NCI-H1092 (cell line): ENCODE measurements around the gene MYLK.

Source experiments
- DNase-seq: peaks from one replicate; lab custom pipeline; 2025; lab: John Stamatoyannopoulos, UW

The MYLK gene

DNA sequence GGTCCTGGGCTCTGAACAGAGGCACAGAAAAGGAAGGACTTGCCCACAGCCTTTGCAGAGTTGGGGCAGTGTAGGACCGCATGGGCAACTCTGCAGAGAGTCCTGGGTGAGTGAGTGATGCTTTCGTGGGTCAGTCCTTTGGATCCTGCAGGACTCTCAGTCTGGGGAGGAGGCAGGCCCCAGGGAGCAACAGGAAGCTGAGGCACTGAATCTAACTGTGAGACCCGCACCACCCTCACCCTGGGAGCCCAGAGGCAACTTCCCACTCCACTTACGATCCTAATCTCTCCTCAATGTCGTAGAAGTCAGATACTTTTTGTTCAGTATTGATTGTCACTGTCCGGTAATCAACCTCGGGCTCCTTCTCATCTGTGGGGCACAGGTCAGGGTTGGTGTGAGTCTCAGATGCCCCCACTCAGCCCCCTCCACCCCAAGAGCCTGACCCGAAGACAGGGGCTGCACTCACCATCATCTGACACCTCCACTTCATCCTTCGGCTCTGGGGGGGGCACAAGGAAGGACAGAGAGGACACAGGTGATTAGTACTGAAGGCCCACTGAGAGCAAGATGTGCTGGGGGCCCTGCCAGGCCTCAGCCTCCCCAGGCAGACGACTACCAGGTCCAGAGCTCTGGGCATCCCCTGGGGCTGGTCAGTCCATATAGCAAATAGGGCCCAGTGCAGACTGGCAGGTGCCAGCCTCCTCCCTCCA lies 235.3 kb downstream of the MYLK start:
- no peak for DNase-seq

DNA sequence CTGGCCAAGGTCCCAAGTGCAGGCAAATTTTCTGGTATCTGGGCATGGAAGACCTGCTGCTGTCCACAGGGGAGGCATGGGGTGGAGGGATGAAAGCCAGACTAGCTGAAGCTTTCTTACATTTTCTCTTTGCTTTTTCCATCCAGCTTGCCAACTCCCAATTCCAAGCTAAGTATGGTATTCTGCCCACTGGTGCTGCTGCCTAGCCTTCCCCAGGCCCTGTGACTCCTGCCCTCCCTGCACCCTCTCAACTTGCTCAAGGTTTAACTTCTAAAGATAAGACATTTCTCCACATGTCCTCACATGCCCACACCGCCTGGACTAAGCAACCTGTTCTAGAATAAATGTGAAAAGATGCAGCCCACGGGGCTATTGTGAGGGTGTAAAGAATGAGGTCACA lies 239.8 kb downstream of the MYLK start:
- no peak for DNase-seq

DNA sequence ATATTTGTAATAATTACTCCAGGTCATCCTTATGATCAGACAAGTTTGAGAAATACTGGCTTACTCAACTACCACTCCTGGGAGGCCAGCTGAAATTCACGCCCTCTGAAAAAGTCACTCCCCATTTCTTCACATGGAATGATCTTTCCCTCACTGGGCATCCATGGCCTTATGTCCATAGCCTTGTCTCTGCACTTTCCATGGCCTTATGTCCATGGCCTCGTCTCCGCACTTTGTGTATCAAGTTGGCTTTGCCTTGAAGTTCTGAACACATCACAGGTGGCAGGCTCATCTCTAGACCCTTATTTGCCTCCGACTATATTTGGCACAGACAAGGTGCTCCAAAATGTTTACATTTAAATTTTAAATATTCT lies 241.2 kb downstream of the MYLK start:
- no peak for DNase-seq

DNA sequence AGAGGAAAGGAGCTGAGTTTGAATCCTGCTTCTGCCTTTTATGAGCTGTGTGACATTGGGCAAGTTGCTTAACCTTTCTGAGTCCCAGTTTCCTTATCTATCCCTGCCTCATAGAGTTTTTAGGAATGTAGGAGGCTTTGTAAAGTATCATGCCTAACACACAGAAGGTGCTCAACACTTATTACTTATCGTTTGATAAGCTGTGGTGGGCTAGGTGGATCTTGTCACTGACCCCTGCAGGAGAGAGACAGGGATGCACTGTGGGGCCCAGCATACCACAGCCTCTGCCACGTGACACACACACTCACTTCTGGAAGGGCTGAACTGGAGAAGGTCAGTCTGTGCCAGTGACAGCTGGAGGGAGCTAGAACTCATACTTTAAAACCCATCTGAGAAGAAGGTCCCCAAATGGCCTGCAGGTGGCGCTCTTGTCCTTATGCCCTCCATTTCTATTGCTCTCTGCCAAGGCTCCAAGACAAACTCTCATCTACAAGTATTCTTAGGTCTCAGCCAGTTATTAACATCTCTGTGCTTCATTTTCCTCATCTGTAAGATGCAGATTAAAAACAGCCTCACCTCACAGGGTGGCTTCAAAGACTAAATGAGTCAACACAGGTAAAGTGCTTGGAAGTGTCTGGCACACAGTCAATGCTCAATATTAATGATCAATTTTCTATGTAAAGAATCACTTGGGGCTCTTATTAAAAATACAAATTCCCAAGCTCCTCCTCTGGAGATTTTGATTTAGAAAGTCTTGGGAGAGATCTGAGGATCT lies 241.8 kb downstream of the MYLK start:
- DNase-seq, result peak; percentile 36

DNA sequence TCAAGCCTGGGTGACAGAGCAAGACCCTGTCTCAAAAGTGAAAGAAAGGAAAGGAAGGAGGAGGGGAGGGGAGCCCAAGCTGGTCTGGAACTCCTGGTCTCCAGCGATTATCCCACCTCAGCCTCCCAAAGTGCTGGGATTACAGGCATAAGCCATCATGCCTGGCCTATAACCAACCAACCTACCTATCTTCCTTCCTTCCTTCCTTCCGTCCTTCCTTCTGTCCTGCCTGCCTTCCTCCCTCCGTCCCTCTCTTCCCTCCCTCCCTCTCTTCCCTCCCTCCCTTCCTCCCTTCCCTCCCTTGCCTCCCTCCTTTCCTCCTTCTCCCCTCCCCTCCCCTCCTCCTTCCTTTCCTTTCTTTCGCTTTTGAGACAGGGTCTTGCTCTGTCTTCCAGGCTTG lies 242.6 kb downstream of the MYLK start:
- no peak for DNase-seq

DNA sequence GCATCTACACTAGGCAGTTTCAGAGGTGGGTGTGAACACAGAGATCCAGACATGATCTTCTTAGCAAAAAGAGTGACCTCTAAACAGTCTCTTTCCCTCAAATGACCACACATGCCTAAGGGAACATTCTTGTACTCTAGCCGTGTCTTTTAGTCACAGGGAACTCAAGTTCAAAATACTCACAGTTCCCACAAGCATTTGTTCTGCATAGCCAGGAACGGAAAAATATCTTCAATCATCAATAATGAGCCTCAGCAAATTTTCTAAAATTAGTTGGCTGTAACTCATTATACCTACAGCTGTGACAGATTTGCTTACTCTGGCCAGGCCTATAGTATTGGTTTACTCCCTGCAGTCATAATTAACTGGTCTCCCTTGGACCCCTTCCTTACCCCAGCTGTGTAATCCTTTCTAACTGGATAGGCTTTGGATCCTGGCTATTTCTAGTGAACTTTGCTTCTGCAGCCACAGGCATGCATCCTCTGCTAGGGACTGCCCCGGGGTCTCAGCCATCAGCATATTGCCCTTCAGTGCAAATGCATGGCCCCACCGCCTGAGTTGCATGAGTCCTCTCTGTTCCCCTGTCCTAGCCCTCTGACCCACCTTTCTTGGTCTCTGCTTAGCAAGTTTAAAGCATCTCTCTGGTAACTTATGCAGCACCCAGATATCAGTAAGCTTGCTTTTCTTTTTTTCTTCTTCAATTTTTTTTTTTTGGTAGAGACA lies 243.2 kb downstream of the MYLK start:
- DNase-seq, result no peak

DNA sequence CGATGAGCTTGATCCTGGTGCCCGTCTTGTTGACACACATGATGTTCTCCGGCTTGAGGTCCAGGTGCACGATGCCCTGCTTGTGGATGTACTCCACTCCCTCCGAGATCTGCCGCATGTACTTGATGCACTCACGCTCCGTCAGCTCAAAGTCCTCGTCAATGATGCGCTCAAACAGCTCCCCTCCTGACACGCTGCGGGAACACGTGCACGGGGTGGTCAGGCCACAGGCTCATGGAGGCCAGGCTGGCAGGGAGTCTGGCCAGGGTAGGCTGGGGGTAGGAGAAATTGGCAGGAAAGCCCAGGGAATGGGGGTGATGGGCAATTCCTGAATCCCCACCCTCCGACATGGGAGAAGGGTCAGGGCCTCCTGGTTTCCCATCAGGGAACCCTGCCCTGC lies 243.8 kb downstream of the MYLK start:
- DNase-seq, result no peak

DNA sequence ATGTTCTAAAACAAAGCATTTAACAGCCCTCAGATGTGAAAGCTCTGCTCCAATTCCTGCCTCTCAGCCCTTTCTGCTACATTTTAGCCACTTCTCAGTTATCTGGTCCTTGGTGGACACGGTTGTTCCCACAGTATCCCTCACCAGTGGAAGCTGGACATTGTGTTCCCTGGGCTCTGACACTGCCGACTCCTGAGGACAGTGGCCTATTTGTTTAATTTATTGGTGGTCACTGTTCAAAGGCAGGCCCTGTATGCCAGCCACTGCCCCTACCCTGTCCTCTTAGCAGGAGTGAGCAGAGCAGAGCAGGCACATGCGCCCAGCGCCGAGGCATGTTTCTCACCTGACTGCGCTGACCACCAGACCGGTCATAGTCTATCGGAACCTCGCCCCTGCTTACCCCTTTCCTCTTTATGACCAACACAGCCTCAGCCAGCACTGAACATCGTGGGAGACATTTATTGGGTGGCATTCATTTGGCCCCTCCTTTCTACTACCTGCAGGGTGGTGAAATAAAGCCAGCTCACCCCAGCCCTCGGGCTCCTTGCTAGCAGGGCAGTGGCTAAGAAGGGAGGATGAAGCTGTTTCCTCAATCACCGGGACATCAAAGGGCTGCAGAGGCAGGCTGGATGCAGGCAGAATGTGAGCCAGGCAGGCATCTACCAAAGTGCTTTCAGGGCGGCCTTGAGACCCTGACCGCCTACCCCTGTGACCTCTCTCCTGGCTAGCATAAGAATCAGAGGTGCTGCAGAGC lies 245.0 kb downstream of the MYLK start:
- DNase-seq, result no peak

DNA sequence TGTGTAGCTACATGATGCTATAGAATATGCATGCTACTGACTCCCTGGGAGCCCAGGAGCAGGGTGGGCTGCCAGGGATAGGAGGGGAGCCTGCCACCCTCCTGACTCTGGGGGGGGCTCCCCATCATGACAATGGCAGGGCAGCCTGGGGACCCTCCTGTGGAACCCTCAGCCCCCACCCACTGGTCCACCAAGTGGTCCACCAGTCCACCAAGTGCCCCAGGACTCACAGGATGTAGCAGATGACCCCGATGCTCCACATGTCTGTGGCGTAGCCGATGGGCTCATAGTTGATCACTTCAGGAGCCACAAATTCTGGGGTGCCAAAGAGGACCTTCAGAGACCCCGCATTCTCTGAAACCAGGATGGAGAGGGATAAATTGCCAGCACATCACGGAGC lies 246.3 kb downstream of the MYLK start:
- no peak for DNase-seq

DNA sequence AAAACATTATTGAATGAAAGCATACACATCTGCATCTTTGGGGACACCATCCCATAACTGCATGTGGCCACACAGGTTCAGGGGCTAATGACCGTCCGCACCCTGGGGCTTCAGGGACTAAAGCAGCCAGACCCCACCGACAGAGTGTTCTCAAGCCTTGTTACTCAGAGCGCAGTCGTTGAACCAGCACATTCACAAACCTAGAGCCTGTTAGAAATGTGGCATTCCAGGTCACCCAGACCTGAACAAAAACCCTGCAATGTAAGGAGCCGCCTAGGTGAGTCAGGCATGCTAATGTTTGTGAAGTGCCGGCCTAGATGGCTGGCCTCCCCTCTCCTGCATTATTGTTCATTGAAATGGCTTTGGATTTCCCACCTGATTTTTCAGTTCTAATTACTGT lies 247.0 kb downstream of the MYLK start:
- DNase-seq, result no peak

DNA sequence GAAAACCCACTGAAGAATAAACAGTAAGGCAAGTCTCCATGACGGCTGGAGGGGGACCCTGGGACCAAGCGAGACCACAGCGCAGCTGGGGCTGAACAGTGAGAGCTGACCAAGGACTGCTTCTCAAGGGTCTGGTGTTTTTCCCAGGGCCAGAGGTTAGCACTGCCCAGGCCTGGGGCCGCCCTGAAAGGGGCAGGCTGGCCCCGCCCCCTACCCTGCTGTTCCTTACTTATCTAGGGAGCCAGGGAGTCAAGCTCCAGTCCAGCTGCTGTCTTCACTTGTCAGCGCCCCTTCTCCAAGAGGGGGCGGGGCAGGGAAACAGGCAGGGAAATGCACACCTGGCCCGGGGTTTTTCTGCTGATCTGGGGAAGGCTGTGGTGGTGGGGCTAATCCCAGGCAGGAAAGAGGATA lies 247.7 kb downstream of the MYLK start:
- no peak for DNase-seq

DNA sequence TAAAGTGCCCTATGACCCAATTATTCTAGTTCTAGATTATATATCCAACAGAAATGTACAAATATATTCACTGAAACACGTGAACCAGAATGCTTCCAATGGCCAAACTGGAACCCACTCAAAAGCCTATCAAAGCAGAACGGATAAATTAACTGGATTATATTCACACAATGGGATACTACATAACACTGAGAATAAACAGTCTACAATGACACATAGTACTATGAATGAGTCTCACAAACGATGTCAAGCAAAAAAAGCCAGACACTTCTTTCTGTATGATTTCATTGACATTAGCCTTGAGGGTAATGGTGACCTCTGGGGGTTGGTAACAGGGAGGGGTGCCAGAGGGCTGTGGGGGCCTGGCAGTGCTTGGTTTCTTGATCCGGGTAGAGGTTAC lies 248.4 kb downstream of the MYLK start:
- DNase-seq, result peak; percentile 15

DNA sequence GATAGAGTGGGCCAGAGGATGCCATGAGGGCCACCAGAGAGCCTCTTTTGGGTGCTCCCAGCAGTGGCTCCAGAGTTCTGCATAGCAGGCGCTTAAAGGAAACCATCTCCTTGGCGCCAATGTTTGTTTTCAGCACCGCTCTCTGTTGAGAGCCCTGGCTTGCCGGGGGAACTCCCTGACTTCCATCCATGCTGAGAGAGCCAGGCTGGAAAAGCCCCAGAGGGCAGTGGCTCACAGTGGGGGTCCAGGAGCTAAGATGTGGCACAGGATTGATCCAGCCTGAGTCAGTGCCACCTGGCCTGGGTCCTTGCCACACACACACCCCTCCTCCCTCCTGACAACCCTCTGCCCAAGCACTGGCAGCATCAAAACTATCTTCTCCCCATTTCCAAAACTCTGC lies 248.9 kb downstream of the MYLK start:
- peak; percentile 87 for DNase-seq

DNA sequence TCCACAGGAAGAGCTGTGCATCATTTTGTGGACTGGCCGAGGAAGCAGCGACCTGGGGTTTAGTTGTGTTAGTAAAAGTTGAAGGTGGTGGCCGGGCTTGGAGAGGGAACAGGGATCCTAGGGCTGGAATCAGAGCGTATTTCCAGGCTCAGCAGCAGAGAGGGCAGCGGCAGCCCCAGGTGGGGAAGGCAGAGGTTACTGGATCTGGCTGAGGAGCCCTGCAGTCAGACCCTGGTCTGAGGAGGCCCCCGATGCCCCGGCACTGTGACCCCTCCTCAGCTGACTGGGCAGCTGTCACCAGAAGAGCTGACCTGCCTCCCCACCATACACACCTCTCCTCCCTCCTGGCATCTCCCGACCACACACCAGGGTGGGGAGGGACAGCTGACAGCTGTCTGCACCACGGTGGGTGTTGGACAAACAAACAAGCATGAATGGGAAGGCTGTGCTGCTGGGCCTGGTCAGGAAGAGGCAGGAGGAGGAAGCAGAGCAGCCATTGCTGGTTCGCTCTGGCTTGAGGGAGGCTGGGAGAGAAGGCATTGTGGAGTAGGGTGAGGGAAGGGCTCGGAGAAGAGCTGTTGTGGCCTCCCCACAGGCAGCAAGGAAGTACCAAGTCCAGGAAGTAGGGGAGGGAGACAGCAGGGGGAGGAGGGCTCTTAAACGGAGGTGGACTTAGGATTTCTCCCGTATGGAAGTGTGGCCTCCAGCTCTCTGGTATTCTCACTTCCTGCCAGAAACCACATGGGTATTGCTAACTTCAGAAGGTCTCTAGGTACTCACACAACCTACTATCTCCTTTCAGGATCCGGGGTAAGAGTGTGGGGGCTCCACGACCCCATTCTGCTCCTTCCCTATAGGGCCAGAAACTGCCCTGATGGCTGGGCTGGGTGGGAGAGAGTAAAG lies 249.7 kb downstream of the MYLK start:
- peak; percentile 42 for DNase-seq

DNA sequence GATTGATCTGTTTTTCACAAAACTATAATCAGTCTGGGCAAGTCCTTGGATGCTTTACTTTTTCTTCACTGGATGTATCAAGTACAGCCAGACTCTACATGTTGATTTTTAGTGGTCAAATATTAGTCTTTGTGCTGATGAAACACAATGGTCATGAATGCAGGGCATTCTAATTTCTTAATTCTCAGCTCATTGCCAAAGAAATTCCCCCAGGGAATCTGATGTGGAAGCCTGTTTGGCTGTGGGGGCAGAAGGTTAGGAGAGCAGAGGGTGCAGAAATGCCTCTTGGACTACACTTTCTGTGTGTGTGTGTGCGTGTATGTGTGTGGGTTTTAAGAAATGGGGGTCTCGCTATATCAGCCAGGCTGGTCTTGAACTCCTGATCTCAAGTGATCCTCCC lies 250.6 kb downstream of the MYLK start:
- no peak for DNase-seq

DNA sequence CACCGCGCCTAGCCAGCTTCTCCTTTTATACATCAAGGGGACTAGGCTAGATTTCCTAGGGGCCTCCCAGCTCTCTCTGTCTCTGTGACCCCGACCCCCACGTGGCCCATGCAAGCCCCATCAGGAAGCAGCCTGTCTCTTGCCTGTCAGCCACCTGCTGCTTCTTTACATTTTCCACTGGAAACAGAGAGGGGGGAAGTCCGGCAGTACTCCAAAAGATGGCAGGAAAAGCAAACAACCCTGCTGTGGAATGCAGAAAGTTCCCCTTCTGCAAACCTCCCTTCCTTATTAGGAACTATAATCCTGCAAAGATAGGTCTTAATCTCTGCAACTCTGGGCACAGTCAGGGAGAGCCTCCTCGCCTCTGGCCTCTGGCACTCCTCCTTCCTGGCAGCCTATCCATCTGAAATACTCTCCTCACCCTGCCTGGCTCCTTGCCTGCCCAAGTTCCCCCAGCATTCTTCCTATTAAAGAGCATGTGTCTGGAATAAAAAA lies 251.9 kb downstream of the MYLK start:
- no peak for DNase-seq

DNA sequence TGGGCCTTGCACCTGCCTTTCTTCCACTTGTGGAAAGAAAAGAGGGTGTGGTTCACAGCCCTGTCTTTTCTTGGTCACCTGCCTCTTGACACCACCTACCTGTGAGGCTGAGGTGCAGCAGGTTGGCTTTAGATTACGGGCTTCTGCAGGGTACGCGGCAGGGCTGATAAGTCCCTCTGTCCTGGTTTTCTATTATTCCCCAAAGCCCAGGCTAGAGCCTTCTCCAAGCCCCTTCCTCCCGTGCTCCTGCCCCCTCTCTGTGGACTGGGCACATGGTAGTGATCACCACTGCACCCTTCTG lies 254.4 kb downstream of the MYLK start:
- no peak for DNase-seq

DNA sequence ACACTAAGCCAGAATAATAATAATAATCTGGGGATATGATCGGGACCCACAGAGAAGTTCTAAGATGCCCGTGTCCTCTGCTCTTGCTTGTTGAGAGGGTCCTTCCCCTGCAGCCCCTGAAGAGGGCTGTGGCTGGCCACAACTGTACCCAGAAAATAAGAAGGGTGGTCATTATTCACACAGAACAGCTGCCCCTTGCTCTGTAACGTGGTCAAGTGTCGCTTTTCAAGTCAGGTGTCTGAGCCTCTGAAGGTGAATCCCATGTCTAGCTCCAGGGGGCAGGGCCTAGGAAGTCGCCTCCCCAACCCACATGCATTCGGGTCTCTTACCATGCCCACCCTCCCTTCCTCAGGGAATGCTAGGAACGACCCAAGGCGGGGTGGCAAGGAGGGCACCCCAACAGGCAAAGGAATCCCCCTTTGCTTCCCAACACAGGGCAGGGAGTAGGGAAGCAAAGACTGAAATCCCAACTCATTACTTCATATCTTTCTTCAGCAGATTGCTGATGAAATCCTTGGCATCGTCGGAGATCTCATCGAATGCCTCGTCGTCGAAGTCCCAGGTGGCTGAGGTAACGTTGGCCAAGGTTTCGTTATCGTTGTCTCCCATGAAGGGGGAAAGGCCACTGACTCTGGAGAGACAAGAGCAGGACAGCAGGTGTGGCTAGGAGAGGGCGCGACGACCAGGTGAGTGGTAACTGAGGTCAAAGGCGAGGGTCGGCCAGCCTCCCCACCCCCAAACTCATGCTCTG lies 255.0 kb downstream of the MYLK start:
- DNase-seq, result no peak

DNA sequence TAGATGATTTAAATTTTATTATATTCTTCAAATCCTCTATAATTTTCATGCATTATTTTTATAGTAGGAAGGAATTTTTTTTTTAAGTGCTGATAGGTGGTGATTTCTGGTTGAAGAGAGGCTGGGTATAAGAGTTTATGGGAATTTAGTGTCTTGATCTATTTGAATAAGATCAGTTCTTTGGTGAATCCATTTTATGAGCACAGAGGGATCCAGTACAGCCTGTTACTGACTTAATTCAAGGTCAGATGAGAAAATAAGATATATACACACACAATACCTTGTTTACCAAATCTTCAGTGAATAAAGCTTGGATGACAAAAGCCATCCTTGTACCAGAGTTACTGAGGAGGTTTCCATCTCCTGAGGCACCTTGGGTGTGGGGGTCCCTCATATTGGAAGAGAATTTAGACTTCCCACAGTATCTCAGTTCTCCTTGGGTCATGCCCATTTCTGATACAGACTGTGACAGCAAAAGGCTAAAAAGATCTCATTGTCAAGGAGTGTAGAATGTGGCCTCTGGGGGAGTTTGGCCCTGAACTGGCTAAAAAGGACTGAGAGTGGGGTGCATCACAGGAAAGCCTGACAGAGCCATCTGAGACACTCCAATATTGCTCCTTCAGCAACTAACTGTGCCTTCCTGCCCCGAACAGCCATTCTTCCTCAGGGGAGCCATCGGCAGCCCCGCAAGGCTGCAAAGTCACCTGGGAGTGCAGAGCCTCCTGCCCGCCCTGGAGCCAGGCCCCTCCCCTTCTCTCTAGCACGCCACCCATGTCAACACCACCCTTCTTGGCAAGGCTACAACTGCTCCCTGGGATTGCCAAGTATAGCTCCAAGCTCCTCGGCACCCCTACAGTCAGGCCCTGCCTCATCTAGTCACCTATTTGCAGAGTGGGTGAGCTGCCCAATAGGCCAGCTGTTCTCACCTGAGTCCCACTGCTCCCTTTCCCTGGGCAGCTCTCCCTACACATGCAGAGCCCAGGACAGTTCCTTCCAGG lies 256.2 kb downstream of the MYLK start:
- DNase-seq, result peak; percentile 19
